KBM-7 (cell line): Measurements from ENCODE around the gene FASTKD3.
"Not testable (repeated sequence)": the region's sequence is repeated elsewhere in the genome, so short reads cannot be mapped to it uniquely, and the experiment has no call there.

ENCODE experiments used
- DNase-seq: peaks from one replicate; pipeline ENCODE4 v3.0.0-alpha.2; 2015
- in situ Hi-C: fragments of 300-500 bp; cut with MboI; formaldehyde crosslinking; loops from 2 replicates; pipeline ENCODE4 v1.14.3; 2020; ENCODE audit warnings: low sequenced_read_pairs, low pct_unique_long_range_greater_than_20kb, mixed read lengths

The FASTKD3 gene

GRCh38 chr5:7868773-7869473, at the start of gene FASTKD3, which contains the start of gene MTRR:
Gene FASTKD3 (minus strand): TSS chr5:7869031. CDS start chr5:7868083, 948 bp downstream.
Gene MTRR (plus strand): TSS chr5:7869148. CDS start chr5:7870795, 1,647 bp downstream.
- in situ Hi-C loops, result no loop called here
- DNase-seq, result peak; percentile 91

- in situ Hi-C loops, result no loop called here
- DNase-seq, result no peak
Measured at GRCh38 chr5:7917130-7918123, 48.6 kb upstream of the FASTKD3 start.

DNA sequence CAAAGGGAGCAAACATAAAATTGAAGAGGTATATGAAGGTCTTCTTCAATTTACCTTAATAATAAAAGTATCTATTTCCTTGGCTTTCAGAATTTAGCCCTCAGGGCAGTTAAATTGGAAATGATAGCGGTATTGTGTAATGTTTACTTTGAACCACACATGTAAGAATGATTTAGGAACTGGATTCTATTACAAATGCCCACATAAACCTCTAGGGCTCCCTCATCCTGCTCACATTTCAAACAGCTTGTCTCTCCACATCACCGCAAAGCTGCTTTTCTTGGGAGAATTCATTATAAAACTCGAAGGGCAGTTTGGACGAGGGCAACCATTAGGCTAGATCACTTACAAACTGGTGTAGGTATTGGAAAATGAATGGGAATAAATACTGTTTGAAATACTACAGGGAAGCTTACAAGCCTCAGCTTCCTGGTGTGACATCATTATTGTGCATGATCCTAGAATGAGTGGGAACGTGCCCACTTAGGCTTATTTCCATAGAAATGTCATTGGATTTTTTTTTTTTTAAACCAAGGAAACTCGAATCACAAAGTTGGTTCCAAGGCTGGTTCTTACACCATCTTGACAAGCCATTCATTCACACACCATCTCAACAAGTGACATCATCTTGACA, 47.5 kb upstream of the FASTKD3 start:
- in situ Hi-C loops, result no loop called here
- DNase-seq, result no peak

GRCh38 chr5:7911429-7911771, 42.6 kb upstream of the FASTKD3 start:
- in situ Hi-C loops, DNase-seq: not testable (repeated sequence)

GRCh38 chr5:7910738-7911428, 42.1 kb upstream of the FASTKD3 start:
- in situ Hi-C loops, result no loop called here
- no peak for DNase-seq

- no peak for DNase-seq
- in situ Hi-C loops, result no loop called here
Measured at GRCh38 chr5:7908317-7908716, 39.5 kb upstream of the FASTKD3 start.

DNA sequence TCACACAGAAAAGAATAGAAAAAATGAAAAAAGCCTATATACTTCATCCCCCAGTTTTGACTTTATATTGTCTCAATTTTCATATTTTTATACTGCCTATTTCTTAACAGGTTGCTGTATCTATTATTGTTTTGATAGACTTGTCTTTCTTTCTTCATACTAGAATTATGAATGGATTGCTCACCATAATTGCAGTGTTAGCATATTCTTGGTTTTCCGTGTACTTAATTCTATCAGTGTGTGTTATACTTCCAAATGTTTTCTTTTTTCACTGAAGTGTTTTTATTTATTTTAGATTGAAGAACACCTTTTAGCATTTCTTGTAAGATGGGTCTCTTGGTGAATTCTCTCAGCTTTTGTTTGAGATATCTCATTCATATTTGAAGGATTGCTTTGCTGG, 38.8 kb upstream of the FASTKD3 start:
- DNase-seq, result no peak
- in situ Hi-C loops, result no loop called here

GRCh38 chr5:7904170-7904569, 35.3 kb upstream of the FASTKD3 start:
- no peak for DNase-seq
- in situ Hi-C loops, result no loop called here

GRCh38 chr5:7902666-7903625, 34.1 kb upstream of the FASTKD3 start:
- in situ Hi-C loops, result no loop called here
- no peak for DNase-seq

- in situ Hi-C loops, result no loop called here
- DNase-seq, result no peak
Measured at GRCh38 chr5:7902201-7902600, 33.4 kb upstream of the FASTKD3 start.

DNA sequence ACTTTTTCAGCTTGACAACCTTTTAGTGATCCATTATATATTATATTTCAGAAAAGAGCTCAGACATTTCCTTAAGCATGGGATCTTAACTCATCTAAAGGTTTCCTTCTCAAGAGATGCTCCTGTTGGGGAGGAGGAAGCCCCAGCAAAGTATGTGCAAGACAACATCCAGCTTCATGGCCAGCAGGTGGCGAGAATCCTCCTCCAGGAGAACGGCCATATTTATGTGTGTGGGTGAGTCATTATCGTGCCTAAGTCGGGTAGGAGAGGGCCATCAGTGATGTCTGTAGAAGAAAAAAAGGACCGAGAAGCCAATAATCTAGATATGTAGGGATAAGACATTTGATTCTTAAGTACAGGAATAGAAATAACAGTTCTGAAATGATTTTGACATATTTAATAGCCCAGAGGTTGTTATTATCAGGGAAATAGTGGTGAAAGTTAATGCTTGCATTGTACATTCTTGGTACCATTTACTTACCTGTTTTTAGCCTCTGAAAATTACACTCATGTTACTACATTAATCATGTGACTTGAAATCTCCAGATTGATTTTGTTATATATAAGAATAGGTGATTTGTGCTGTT, 28.3 kb upstream of the FASTKD3 start:
- in situ Hi-C loops, result no loop called here
- peak; percentile 49 for DNase-seq

GRCh38 chr5:7894860-7895259, 26.0 kb upstream of the FASTKD3 start:
- in situ Hi-C loops, result no loop called here
- no peak for DNase-seq

DNA sequence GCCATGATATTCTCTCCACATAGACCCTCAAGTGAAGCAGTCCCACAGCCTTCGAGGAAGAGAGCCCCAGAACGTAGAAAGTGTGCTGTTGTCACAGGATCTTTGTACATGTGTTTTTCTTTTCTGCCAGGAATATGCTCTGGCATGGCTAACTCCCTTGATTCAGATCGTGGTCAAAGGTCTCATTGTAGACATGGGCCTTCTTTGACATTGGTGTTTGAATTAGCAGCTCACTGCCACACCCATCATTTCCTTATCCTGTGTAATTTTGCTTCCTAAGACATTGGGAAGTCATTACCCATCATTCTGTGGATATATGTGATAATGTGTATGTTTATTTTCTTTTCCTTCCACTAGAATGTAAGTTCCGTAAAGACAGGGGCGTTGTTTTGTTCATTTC, 25.6 kb upstream of the FASTKD3 start:
- DNase-seq, result no peak
- in situ Hi-C loops, result no loop called here

- no peak for DNase-seq
- in situ Hi-C loops, result no loop called here
Measured at GRCh38 chr5:7888901-7889300, 20.1 kb upstream of the FASTKD3 start.

- peak; percentile 46 for DNase-seq
- in situ Hi-C loops, result no loop called here
Measured at GRCh38 chr5:7886849-7887475, 18.1 kb upstream of the FASTKD3 start.

- no peak for DNase-seq
- in situ Hi-C loops, result no loop called here
Measured at GRCh38 chr5:7884491-7885267, 15.8 kb upstream of the FASTKD3 start.

DNA sequence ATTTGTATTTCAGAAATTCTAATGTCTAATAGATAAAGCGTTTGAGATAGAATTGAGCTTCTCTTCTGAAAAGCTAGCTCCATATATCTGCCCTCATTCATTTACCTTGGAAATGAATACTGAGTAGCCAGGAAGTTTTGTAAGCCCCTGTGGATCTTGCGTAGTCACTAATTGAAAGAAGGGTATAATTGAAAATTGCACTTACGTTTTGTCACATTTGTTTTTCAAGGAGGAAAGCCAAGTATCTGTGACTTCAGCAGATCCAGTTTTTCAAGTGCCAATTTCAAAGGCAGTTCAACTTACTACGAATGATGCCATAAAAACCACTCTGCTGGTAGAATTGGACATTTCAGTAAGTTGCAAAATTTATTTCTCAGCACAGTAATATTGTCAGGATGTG, 14.1 kb upstream of the FASTKD3 start:
- in situ Hi-C loops, result no loop called here
- no peak for DNase-seq
